ACHN (cell line): ENCODE results near the gene CUL2.

ENCODE experiments used
- DNase-seq: peaks from one replicate; pipeline ENCODE4 v3.0.0-alpha.2; 2015
- in situ Hi-C: cut with HindIII; loops from 2 replicates; pipeline ENCODE4 v1.10.0; 2017; ENCODE audit warnings: low sequenced_read_pairs, low pct_ligation_motif_present, low pct_unique_long_range_greater_than_20kb

CUL2 gene

DNA sequence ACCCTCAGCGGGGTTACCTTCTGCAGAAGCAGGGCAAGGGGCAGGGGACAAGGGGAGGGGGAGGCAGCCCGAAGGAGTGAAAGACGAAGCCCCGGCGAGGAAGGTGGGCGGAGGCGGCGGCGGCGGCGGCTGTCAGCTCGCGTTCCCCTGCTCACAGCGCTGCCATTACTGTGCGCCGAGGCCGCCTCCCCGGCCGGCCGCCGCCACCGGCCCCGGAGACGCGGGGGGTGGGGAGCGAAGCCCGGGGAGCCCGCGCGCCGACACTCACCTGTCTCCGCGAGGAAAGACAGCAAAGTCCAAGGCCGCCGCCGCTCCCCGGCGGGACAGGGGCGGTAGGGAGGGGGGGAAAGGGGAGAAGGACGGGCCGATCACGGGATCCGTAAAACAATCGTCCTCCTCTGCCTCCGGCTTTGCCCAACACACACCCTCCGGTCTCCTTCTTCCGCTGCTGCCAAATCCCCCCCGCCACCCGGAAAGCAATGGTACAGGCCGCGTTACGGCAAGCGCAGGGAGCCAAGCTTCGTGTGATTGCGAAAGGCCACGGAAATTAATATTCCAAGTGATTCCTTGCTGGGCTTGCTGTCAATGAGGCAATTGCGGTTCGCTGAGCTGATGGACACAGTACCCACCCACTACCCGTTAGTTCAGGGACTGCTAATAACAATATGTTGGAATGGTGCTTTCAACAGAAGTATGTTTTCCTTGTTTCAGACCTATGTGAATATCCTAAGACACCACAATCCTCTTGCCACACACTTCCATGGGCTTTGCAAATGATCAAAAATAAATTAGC is at the start of gene CUL2:
CUL2 (minus strand) TSS at position 180 of the 793 bp plus-strand sequence. CDS start 19,024 bp downstream, outside the sequence.
- DNase-seq = peak; percentile 90

DNA sequence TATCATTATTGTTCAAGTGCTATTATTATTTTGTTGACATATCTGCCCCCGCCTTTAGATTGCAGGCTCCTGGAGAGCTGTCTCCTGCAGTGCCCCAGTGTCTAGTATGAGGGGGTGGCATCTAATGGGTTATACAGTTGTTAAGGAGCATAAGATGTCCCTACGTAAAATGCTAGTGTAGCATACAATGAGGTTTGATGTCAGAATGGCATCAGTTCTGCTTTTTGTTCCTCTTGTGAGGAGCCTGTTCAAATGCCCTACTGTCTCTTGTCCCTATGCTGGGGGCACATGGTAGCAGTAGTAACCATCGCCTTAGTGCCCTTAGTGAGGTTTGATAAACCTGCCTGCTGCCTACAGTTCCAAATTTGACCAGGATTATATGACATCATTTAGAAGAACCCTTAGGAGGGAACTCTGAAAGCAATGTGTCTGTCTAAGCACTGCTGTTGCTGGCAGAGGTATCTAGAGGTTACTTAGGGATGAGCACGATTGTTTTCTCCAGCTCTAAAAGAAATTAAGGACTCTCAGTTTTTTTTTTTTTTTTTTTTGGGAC is 46.2 kb upstream of the CUL2 start:
- in situ Hi-C loops = no loop called here

More for the DNA sequence above, at the start of gene CUL2:
- in situ Hi-C loops = no loop called here

DNA sequence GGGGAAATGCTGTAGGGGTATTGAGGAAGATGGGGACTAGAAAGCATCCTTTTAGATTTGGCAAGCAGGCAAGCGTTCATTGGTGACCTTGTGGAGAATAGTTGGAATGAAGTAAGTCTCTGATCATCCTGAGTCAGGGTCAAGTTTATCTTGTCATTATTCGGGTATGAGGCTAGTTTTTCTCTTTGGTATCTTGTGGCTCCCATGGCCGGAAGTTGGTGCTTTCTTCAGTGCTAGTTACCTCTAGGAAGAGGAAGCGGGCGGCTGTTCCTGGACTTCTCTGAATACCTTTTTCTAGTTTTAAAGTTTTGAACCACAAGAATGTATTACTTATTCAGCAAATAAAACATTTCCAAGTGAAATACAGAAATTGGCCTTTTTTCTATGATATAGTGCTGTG is 45.7 kb upstream of the CUL2 start:
- DNase-seq = no peak
- in situ Hi-C loops = no loop called here

More for the DNA sequence above, 46.2 kb upstream of the CUL2 start:
- DNase-seq = no peak

DNA sequence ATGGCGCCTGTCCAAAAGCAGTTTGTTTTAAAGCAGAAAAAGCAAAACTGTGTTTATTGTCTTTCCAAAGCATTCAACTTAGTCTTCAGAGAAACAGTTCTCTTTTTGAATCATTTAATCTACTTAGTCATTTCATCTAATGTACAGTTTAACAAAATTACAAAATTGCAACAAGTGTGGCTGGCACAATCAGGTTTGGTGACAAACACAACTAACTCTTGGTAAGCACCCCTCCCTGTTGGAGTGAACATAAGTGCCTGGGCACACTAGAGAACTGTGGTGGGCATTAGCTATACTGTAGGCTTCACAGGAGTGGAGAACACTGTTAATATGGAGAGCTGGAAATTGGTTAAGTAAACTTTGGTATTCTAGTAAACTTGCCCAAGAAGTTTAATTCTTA is 43.4 kb upstream of the CUL2 start:
- DNase-seq = no peak
- in situ Hi-C loops = no loop called here

DNA sequence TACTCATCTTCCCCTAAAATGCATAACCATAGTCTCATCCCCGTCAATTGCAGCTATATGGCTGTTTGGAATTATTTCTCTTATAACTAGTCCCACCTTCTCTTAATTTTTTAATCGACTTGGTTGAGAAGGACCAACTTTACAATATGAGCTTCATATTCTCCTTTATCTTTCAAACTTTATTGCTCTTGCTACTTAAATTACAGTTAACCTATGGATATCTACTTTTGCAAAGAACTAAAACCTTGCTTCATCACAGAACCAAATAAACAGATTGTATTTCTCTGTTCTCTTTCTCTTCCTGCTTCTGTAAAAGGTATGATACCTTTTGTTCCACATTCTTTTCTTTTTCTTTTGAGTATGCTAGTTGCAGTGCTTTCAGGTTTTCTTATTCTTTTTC is 42.6 kb upstream of the CUL2 start:
- in situ Hi-C loops = no loop called here
- DNase-seq = no peak

DNA sequence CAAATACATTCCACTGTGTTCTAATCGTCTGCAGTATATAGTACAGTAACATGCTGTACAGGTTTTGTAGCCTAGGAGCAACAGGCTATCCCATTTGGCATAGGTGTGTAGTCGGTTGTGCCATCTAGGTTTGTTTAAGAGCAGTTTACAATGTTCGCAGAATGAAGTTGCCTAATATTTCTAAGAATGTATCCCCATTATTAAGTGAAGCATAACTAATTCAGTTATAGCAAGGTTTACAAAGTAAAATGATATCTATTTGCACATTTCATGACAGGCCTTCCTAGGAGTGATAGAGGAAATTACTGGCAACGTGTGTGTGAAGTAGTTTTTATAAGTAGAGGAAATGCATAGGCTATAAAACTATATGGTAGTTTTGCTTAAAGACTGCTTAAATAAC is 40.5 kb upstream of the CUL2 start:
- no peak for DNase-seq
- in situ Hi-C loops = no loop called here

DNA sequence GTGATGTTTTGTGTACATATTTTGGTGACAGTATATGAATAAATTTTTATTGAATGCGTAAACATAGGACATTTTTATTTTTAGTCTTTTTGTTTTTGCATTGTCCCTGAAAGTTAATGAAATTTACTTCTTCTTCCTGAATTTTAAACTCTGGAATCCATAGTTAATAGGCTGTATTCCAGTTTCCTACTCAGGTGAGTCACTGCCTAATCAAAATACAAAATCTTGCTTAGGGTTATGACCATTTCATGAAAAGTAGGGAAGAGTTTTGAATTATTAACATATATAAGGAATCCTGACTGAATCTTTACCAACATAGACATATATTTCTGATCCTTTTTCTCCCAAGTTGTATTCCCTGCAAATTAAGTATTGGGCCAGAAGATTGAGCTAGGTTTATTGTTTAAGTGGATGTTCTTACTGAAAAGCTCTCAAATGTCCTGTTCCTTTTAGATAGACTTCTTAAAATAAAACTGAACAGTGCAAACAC is 39.1 kb upstream of the CUL2 start:
- in situ Hi-C loops = no loop called here
- DNase-seq = no peak

DNA sequence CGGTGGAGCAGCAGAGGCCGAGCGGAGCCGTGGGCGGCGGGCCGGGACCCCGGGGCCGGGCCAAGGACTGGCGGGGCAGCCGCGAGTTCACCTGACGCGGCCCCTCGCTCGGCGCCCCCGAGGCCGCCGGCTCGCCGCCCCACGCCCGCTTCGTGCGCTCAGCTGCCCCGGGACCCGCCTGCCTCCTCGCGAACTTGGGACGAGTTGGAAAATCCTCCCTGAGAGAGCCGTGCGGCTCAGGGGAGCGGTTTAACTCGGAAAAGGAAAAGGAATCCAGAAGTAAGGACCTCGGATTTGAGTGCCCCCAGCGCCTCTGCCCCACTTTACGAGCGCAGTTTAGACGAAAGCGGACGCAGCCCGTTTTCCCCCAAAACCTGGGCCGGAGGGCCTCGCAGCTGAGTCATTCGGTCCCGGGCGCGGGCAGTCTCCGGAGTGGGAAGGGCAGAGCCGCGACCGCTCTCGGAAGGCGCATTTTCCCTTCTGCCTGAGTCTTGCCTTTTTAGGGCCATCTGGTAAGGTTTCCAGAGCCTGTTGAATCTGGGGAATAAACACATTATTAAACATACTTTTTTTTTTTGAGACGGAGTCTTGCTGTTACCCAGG is 37.2 kb upstream of the CUL2 start:
- in situ Hi-C loops = no loop called here
- peak; percentile 59 for DNase-seq

DNA sequence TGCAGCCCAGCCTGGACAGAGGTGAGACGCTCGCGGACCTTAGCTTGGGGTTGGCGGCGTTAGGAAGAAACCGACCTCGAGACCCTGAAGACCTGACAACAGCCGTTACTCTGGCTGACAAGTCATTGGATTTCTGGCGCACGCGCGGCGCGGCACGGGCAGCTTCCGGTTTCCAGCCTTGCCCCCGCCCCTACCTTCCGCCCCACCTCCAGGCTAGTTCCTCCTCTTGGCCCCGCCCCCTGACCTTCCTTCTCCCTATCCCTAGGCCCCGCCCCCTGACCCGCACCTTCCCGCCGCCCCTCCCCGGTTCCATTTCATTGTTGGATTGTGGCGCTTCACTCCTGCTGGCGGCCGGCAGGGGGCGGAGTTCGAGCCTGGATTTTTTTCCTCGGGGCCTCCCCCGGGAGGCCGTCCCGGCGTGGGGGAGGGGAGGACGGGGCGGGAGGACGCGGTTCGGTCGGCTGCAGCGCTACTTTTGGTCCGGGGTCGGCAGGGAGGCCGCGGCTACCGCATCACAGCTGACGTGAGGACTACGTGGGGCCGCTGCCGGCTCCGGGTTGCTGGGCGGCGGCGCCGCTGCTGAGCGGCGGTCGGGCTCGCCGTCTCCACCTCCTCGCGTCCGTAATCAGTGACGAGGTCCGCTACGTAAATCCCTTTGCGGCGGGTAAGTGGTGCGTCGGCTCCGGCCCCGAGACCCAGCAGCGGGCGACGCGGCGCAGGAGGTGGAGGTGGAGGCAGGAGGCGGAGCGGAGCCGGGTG is 36.6 kb upstream of the CUL2 start, which contains the start of gene CREM:
CREM (plus strand) TSS at position 317 of the 759 bp plus-strand sequence. CDS start 10,990 bp downstream, outside the sequence.
- in situ Hi-C loops = no loop called here

DNA sequence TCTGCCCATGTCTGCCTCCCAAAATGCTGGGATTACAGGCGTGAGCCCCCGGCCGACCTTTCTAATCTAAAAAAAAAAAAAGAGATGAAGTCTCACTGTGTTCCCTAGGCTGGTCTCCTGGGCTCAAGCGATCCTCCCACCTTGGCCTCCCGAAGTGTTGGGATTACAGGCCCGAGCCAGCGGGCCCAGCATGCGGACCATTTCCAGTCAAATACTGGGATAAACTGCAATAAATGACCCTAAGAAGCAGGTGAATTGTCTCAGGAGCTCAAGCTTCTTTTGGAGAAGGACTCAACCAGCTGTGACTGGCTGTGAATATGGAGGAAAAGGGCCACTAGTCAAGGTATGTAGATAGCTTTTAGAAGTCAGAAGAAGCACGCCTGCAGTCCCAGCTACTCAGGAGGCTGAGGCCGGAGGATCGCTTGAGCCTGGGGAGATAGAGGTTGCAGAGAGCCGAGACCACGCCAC is 36.0 kb upstream of the CUL2 start:
- DNase-seq = no peak
- in situ Hi-C loops = no loop called here

More for the DNA sequence above, 36.6 kb upstream of the CUL2 start, which contains the start of gene CREM:
- DNase-seq = peak; percentile 92

DNA sequence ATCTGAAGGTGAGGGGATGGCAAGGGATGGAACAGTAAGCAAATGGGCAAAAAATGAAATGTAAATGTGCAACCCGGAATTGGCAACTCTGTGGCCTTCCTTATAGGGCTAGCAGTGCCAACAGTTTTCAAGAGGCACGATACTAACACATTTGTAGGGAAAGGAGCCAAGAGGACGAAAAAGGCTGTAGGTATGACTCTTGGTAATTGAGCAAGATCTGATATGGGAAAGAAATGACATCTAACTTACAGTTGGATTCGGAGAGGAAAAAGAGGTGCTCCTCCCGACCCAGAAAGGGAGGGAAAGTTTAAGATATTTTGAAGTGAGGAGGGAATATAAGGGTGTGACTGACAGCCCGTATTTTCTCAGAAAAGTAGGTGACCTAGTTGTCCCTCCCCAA is 34.4 kb upstream of the CUL2 start:
- no peak for DNase-seq
- in situ Hi-C loops = no loop called here

DNA sequence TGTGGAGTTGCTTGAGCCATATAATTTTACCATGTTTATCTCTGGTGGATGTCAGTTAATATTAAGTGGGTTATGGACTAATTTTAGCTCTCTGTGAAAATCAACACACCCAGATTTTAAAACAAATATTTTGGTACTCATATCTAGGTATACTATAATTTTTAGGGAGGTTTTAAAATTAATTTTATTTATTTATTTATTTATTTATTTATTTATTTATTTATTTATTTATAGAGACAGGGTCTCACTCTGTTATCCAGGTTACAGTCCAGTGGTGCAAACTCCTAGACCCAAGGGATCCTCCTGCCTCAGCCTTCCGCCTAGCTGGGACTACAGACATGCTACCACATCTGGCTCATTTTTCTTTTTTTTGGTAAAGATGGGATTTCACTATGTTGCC is 29.2 kb upstream of the CUL2 start:
- in situ Hi-C loops = no loop called here
- no peak for DNase-seq

DNA sequence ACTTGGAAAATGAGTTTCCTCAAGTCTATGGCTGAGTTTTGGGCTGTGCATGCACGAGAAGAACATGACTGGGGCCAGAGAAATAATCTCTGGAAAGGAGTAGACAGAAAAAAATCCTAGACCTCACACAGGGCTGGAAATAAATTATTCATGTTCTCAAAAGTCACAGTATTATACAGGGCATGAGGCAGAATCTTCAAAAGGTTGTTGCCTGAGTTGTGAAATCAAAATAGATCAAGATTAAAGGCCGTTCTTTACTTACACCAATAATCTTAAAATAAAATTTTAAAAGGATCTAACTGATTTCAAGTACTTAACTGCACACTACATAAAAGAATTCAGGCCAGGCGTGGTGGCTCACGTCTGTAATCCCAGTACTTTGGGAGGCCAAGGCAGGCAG is 22.4 kb upstream of the CUL2 start:
- in situ Hi-C loops = no loop called here

DNA sequence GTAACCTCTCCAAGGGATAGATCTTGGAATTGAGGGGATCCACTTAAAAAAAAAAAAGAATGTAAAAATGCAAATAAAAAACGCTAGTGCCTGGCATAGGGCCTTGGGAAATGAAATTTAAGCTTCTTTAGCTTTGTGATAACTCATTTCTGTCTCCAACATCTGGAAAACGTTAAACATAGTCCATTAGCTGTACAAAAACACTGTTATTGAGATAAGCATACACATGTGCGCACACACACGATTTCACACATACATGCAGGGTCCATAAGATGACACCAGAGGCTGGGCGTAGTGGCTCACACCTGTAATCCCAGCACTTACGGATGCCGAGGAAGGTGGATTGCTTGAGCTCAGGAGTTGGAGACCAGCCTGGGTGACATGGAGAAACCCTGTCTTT is 13.7 kb upstream of the CUL2 start:
- in situ Hi-C loops = no loop called here
- DNase-seq = no peak

More for the DNA sequence above, 22.4 kb upstream of the CUL2 start:
- no peak for DNase-seq

DNA sequence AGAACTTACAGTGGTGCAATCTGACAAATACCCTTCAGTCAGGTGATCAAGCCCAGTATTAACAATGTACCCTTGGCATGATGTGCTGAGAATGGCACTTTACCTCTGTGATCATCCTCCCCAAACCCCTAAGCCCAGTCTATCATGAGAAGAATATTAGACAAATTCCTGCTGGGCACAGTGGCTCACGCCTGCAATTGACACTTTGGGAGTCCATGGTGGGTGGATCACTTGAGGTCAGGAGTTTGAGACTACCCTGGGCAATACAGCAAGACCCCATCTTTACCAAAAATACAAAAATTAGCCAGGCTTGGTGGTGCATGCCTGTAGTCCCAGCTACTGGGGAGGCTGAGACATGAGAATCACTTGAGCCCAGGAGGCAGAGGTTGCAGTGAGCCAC is 7.4 kb upstream of the CUL2 start:
- in situ Hi-C loops = no loop called here
- no peak for DNase-seq

DNA sequence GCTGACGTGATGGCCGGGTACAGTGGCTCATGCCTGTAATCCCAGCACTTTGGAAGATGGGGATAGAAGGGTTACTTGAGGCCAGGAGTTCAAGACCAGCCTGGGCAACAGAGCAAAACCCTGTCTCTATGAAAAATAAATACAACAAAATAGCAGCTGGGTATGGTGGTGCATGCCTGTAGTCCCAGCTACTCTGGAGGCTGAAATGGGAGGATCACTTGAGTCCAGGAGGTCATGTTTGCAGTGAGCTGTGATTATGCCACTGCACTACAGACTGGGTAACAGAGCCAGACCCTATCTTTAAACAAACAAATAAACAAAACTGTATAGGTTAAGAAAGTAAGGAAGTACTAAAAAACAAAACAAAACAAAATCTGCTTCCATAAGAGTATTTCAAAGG is 6.2 kb upstream of the CUL2 start:
- in situ Hi-C loops = no loop called here
- no peak for DNase-seq

DNA sequence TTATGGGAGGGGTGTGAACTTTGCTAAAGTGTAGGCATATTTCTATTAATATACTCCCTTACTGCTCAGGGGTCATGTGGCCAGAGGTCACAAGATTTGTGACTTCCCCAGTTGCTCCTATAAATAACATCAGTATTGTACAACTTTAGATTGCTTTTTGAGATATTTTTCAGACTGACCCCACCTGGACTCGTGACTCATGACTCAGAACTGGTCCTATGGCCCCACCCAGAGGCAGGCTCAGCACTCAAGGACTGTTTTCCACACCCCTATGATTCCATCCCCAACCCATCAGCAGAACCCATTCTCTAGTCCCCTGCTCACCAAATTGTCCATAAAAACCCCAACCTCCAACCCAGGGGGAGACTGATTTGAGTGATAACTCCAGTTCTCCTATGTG is 2.7 kb upstream of the CUL2 start:
- DNase-seq = no peak
- in situ Hi-C loops = no loop called here

DNA sequence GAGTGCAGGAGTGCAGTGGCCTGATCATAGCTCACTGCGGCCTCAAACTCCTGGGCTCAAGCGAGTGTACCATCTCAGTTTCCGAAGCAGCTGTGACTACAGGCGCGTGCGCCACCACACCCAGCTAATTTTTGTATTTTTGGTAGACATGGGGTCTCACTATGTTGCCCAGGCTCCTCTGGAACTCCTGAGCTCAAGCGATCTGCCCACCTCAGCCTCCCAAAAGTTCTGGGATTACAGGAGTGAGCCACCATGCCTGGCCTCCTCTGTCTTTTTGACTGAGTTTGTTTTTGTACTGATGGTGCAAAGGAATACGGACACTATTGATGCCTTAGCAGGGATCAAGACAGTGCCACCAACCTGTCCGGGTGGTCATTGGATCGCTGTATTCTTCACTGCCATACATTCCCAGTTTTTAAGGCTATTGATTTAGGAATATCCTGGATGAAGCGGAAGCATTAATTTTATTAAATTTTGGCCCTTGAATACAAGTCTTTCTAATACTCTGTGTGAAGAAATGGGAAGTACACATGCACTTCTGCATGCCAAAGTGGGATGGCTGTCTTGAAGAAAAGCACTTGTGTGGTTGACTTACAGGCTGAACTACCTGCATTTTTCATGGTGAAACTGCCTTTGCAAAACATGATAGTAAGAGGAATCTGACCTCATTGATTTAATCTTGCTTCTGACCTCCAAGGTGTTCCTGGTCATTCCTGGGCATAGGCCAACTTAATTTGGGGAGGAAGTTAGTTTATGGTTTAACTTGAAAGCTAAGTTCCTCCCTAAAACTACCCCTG is 2.1 kb upstream of the CUL2 start:
- in situ Hi-C loops = no loop called here
- no peak for DNase-seq
